Trophoblast cell (in vitro differentiated cells and primary cell): ENCODE data around the gene FNBP1.

Experiments used
- DNase-seq, 2 donors: peaks; one replicate each; pipeline ENCODE4 v3.0.0-alpha.2; 2016
- H2AFZ ChIP-seq: 2 replicates; pipeline ENCODE4 v1.6.1; 2013; ENCODE audit warnings: low read length, moderate library complexity, mild to moderate bottlenecking; ENCODE audit not compliant: insufficient read depth, poor library complexity
- H2AK5ac ChIP-seq: 2 replicates; pipeline ENCODE4 v1.6.1; 2013; ENCODE audit warnings: mild to moderate bottlenecking, low read length
- H2BK120ac ChIP-seq: 2 replicates; pipeline ENCODE4 v1.6.1; 2013; ENCODE audit warnings: low read length, mild to moderate bottlenecking, moderate library complexity; ENCODE audit not compliant: insufficient read depth, poor library complexity
- H2BK12ac ChIP-seq: 2 replicates; pipeline ENCODE4 v1.6.1; 2013; ENCODE audit warnings: mild to moderate bottlenecking, low read length, moderate library complexity
- H2BK5ac ChIP-seq: 2 replicates; pipeline ENCODE4 v1.6.1; 2013; ENCODE audit warnings: low read length, low read depth, moderate library complexity, mild to moderate bottlenecking; ENCODE audit not compliant: poor library complexity
- H3K14ac ChIP-seq: 2 replicates; pipeline ENCODE4 v1.6.1; 2013; ENCODE audit warnings: mild to moderate bottlenecking, low read length
- H3K18ac ChIP-seq: 2 replicates; pipeline ENCODE4 v1.6.1; 2013; ENCODE audit warnings: mild to moderate bottlenecking, low read length
- H3K23ac ChIP-seq: 2 replicates; pipeline ENCODE4 v1.6.1; 2013; ENCODE audit warnings: low read length
- H3K27ac ChIP-seq: 2 replicates; pipeline ENCODE4 v1.5.1; 2013; ENCODE audit warnings: low read depth, mild to moderate bottlenecking, inconsistent platforms, low read length, moderate library complexity
- H3K27me3 ChIP-seq: 2 replicates; pipeline ENCODE4 v1.6.1; 2013; ENCODE audit warnings: inconsistent platforms, mild to moderate bottlenecking, low read length, moderate library complexity; ENCODE audit not compliant: insufficient read depth
- H3K36me3 ChIP-seq, 2 experiments: 1 replicate in 1 of 2; 2 replicates in 1 of 2; pipeline ENCODE4 v1.6.1; 2013; ENCODE audit warnings: low read length in 2 of 2, mild to moderate bottlenecking in 2 of 2, moderate library complexity in 1 of 2; ENCODE audit not compliant: insufficient read depth in 2 of 2, control insufficient read depth in 1 of 2
- H3K4ac ChIP-seq: 2 replicates; pipeline ENCODE4 v1.6.1; 2013; ENCODE audit warnings: low read depth, mild to moderate bottlenecking, low read length, moderate library complexity
- H3K4me1 ChIP-seq, 2 experiments: 1 replicate in 1 of 2; 2 replicates in 1 of 2; pipeline ENCODE4 v1.6.1; 2013; ENCODE audit warnings: low read length in 2 of 2, mild to moderate bottlenecking in 2 of 2, moderate library complexity in 1 of 2; ENCODE audit not compliant: insufficient read depth in 2 of 2, control insufficient read depth in 1 of 2
- H3K4me2 ChIP-seq: 2 replicates; pipeline ENCODE4 v1.6.1; 2013; ENCODE audit warnings: inconsistent platforms, mild to moderate bottlenecking, low read length, moderate library complexity
- H3K4me3 ChIP-seq: 2 replicates; pipeline ENCODE4 v1.5.1; 2013; ENCODE audit warnings: mild to moderate bottlenecking, low read depth, low read length, inconsistent platforms
- H3K79me1 ChIP-seq: one replicate; pipeline ENCODE4 v1.6.1; 2013; ENCODE audit warnings: low read length
- H3K79me2 ChIP-seq: 2 replicates; pipeline ENCODE4 v1.6.1; 2013; ENCODE audit warnings: low read length, mild to moderate bottlenecking; ENCODE audit not compliant: control insufficient read depth, insufficient read depth, poor library complexity
- H3K9ac ChIP-seq: 2 replicates; pipeline ENCODE4 v1.6.1; 2013; ENCODE audit warnings: mild to moderate bottlenecking, low read length
- H3K9me3 ChIP-seq: 2 replicates; pipeline ENCODE4 v1.6.1; 2013; ENCODE audit warnings: low read depth, mild to moderate bottlenecking, control low read depth, inconsistent platforms, low read length; ENCODE audit not compliant: insufficient read depth
- H4K12ac ChIP-seq: 2 replicates; pipeline ENCODE4 v1.6.1; 2013; ENCODE audit warnings: low read depth, mild to moderate bottlenecking, low read length, moderate library complexity
- H4K8ac ChIP-seq: 2 replicates; pipeline ENCODE4 v1.6.1; 2013; ENCODE audit warnings: low read depth, mild to moderate bottlenecking, low read length, moderate library complexity
- H4K91ac ChIP-seq: one replicate; pipeline ENCODE4 v1.6.1; 2013; ENCODE audit warnings: low read depth, mild to moderate bottlenecking, low read length, moderate library complexity
- WGBS: extraction: QIAGEN DNeasy Blood & Tissue Kit; methylation state at CpG from one replicate; pipeline ENCODE4 v1.1.7; 2013; ENCODE audit warnings: missing lambda C conversion rate; ENCODE audit not compliant: insufficient read length, insufficient coverage; ENCODE audit errors: extremely low coverage; 5-methylcytosine and 5-hydroxymethylcytosine counted together

FNBP1 gene

GRCh38 chr9:129848712-129849441 lies 194.1 kb downstream of the FNBP1 start:
- no peaks in the 10 kb centered on the region for H3K79me1 ChIP-seq
- peaks cover 0 to 5% of the 10 kb centered on the region in 2 experiments for H3K36me3 ChIP-seq
- H4K8ac ChIP-seq: no peak overlapping the region
- H4K12ac ChIP-seq: no peak overlapping the region
- no peak overlapping the region for H3K23ac ChIP-seq
- WGBS: no CpG with 5 or more reads among the region's 4 CpGs
- peaks cover 2% of the 10 kb centered on the region for H3K9me3 ChIP-seq
- no peak overlapping the region for H2BK12ac ChIP-seq
- no peaks in the 10 kb centered on the region for H3K27me3 ChIP-seq
- H2AFZ ChIP-seq: no peak overlapping the region
- H3K79me2 ChIP-seq: no peaks in the 10 kb centered on the region
- no peak for DNase-seq
- no peak overlapping the region for H3K4ac ChIP-seq
- no peak overlapping the region for H3K18ac ChIP-seq
- H3K4me1 ChIP-seq: peaks cover 9 to 14% of the 10 kb centered on the region in 2 experiments
- no peak overlapping the region for H3K4me2 ChIP-seq
- no peak overlapping the region for H4K91ac ChIP-seq
- H3K9ac ChIP-seq: no peak overlapping the region
- H3K4me3 ChIP-seq: no peak overlapping the region
- H3K27ac ChIP-seq: no peak overlapping the region
- H2BK5ac ChIP-seq: no peak overlapping the region
- no peak overlapping the region for H2AK5ac ChIP-seq
- H2BK120ac ChIP-seq: no peak overlapping the region
- H3K14ac ChIP-seq: no peak overlapping the region

GRCh38 chr9:129845373-129845772 lies 197.6 kb downstream of the FNBP1 start:
- Histone ChIP-seq H3K9me3 (no peaks in the 10 kb centered on the region), H4K12ac (no peak overlapping the region), H3K23ac (no peak overlapping the region), H2BK120ac (no peak overlapping the region), H3K36me3 (no peaks in the 10 kb centered on the region), H3K27me3 (no peaks in the 10 kb centered on the region), H4K8ac (no peak overlapping the region), H3K79me2 (no peaks in the 10 kb centered on the region), H3K27ac (no peak overlapping the region), H3K9ac (no peak overlapping the region), H2BK5ac (no peak overlapping the region), H2AFZ (no peak overlapping the region), H3K79me1 (no peaks in the 10 kb centered on the region), H3K4ac (no peak overlapping the region), H3K18ac (no peak overlapping the region), H2BK12ac (no peak overlapping the region), H3K14ac (no peak overlapping the region), H3K4me1 (peaks cover 3 to 4% of the 10 kb centered on the region in 2 experiments), H2AK5ac (no peak overlapping the region), H3K4me2 (no peak overlapping the region), H3K4me3 (no peak overlapping the region), H4K91ac (no peak overlapping the region)
- no peak for DNase-seq
- WGBS: no CpG with 5 or more reads among the region's 2 CpGs

GRCh38 chr9:129841071-129841470 lies 201.9 kb downstream of the FNBP1 start:
- H3K4me2 ChIP-seq: no peak overlapping the region
- H3K9me3 ChIP-seq: no peaks in the 10 kb centered on the region
- no peak overlapping the region for H3K18ac ChIP-seq
- H3K23ac ChIP-seq: no peak overlapping the region
- no CpG with 5 or more reads among the region's 4 CpGs for whole genome bisulfite sequencing
- no peak overlapping the region for H4K8ac ChIP-seq
- H3K4ac ChIP-seq: no peak overlapping the region
- no peaks in the 10 kb centered on the region for H3K79me1 ChIP-seq
- H4K12ac ChIP-seq: no peak overlapping the region
- H3K4me3 ChIP-seq: no peak overlapping the region
- no peak overlapping the region for H4K91ac ChIP-seq
- H2AK5ac ChIP-seq: no peak overlapping the region
- no peak overlapping the region for H3K27ac ChIP-seq
- peaks cover 3 to 4% of the 10 kb centered on the region in 2 experiments for H3K4me1 ChIP-seq
- H2BK5ac ChIP-seq: no peak overlapping the region
- no peaks in the 10 kb centered on the region for H3K36me3 ChIP-seq
- H3K27me3 ChIP-seq: no peaks in the 10 kb centered on the region
- H3K9ac ChIP-seq: no peak overlapping the region
- no peak overlapping the region for H2BK120ac ChIP-seq
- DNase-seq: no peak
- no peak overlapping the region for H3K14ac ChIP-seq
- no peak overlapping the region for H2AFZ ChIP-seq
- no peaks in the 10 kb centered on the region for H3K79me2 ChIP-seq
- H2BK12ac ChIP-seq: no peak overlapping the region

- Histone ChIP-seq H3K4me3 (no peak overlapping the region), H3K23ac (no peak overlapping the region), H2BK5ac (no peak overlapping the region), H3K9ac (no peak overlapping the region), H4K12ac (no peak overlapping the region), H3K79me2 (peaks cover 2% of the 10 kb centered on the region), H3K18ac (no peak overlapping the region), H4K8ac (no peak overlapping the region), H2BK12ac (no peak overlapping the region), H2AFZ (no peak overlapping the region), H3K27me3 (no peaks in the 10 kb centered on the region), H2BK120ac (no peak overlapping the region), H3K4ac (no peak overlapping the region), H2AK5ac (no peak overlapping the region), H3K79me1 (peaks cover 5% of the 10 kb centered on the region), H3K4me1 (peaks cover 3 to 6% of the 10 kb centered on the region in 2 experiments), H3K4me2 (no peak overlapping the region), H3K9me3 (no peaks in the 10 kb centered on the region), H3K27ac (no peak overlapping the region), H3K14ac (no peak overlapping the region), H3K36me3 (no peaks in the 10 kb centered on the region), H4K91ac (no peak overlapping the region)
- no peak for DNase-seq
- no CpG with 5 or more reads among the region's 8 CpGs for WGBS
Measured at GRCh38 chr9:129840034-129840433, 203.0 kb downstream of the FNBP1 start.
